Calu3 (cell line): ENCODE data around the gene COL5A1. TPM values are rescaled to one million over a fixed set of nuclear protein-coding genes. Genes with fewer than 3 reads are reported as not detected.

Experiments used
- BruUV-seq: library from RNA; stranded (reverse); fragments of 400-500 nt; replicated peaks from 2 replicates; lab custom pipeline; 2021; lab: Mats Ljungman, UMichigan
- CTCF ChIA-PET: fragments of 300-600 bp; sonication (Branson Sonifier 250); formaldehyde crosslinking; loops from one replicate; lab custom pipeline; 2022; ENCODE audit warnings: antibody characterized with exemption; lab: Charles Lee
- DNase-seq: peaks from one replicate; pipeline ENCODE4 v3.0.0; 2022
- H3K27ac Mint-ChIP-seq: one replicate; pipeline ENCODE4 v1.8.0; 2022; ENCODE audit warnings: mixed read lengths; ENCODE audit not compliant: unreplicated experiment
- H3K27me3 Mint-ChIP-seq: one replicate; pipeline ENCODE4 v1.8.0; 2022; ENCODE audit warnings: mixed read lengths; ENCODE audit not compliant: unreplicated experiment
- H3K36me3 Mint-ChIP-seq: one replicate; pipeline ENCODE4 v1.8.0; 2022; ENCODE audit warnings: mild to moderate bottlenecking, moderate library complexity, mixed read lengths; ENCODE audit not compliant: insufficient read depth, unreplicated experiment
- H3K4me1 Mint-ChIP-seq: one replicate; pipeline ENCODE4 v1.8.0; 2022; ENCODE audit warnings: mild to moderate bottlenecking, low read depth, mixed read lengths; ENCODE audit not compliant: unreplicated experiment
- H3K4me3 Mint-ChIP-seq: one replicate; pipeline ENCODE4 v1.8.0; 2022; ENCODE audit warnings: mild to moderate bottlenecking, low read depth, moderate library complexity, mixed read lengths; ENCODE audit not compliant: unreplicated experiment
- H3K9me3 Mint-ChIP-seq: one replicate; pipeline ENCODE4 v1.8.0; 2022; ENCODE audit warnings: low read depth, mixed read lengths; ENCODE audit not compliant: unreplicated experiment
- intact Hi-C: fragments of 100-400 bp; cut with micrococcal nuclease; formaldehyde crosslinking; loops from one replicate; pipeline ENCODE4 v1.10.0; 2022; ENCODE audit not compliant: unreplicated experiment
- total RNA-seq: library from RNA; stranded (reverse); gene quantifications from 2 replicates; pipeline ENCODE4 v1.2.3, GENCODE V29; 2022
- TF ChIP-seq, protein P1 (sequence below): fragments of 200-600 bp; IDR thresholded peaks from one replicate; pipeline ENCODE4 v1.8.0; 2022; ENCODE audit warnings: antibody characterized with exemption; ENCODE audit not compliant: unreplicated experiment

Gene COL5A1
- total RNA-seq, 1 experiment from 2014 or later: not detected

DNA sequence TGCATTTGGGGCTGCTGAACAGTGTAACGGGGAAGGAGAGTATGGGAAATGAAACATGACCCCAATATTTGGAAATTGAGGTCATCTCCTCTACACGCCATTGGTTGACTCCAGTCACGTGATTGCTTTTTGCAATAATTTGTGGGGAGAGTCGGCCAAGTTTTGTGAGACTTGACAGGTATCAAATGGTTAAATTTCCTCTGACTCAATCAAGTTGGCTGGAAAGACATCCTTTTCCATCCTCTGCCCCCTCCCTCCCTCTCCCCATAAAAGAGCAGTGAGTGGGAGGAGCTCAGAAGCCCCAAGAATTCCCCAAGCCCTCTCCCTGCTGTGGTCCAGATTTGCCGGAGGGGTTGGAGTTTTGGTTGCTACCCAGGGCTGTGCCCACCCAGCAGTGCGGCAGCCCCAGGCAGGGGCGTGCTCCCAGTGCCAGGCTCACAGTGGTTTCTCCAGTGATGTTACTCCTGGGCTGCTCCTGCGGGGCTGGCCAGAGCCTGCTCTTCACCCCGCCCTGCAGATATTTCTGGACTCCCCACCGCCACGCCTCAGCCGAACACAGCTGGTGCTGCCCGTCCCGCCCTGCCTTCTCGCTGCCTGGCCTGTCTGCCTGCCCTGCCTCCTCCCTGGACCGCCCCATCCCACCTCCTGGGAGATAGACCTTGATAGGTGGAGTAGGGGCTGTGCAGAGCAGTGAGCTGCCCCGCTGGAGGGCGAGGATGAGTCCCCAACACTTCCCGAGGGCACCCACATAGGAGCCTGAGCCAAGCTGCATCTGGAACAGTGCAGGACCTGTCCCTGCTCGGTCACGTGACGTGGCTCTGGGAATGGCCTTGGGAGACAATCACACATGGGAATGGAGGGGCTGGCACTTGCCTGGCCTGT is 3.4 kb downstream of the COL5A1 start:
- CTCF ChIA-PET: no interaction called here
- DNase-seq: no peak
- no peak overlapping the region for H3K27ac Mint-ChIP-seq
- intact Hi-C loops: no loop called here
- BruUV-seq: no TSS peak
- H3K4me1 Mint-ChIP-seq: no peaks in the 10 kb centered on the region
- peaks cover 31% of the 10 kb centered on the region for H3K27me3 Mint-ChIP-seq
- TF ChIP-seq, protein P1, sequence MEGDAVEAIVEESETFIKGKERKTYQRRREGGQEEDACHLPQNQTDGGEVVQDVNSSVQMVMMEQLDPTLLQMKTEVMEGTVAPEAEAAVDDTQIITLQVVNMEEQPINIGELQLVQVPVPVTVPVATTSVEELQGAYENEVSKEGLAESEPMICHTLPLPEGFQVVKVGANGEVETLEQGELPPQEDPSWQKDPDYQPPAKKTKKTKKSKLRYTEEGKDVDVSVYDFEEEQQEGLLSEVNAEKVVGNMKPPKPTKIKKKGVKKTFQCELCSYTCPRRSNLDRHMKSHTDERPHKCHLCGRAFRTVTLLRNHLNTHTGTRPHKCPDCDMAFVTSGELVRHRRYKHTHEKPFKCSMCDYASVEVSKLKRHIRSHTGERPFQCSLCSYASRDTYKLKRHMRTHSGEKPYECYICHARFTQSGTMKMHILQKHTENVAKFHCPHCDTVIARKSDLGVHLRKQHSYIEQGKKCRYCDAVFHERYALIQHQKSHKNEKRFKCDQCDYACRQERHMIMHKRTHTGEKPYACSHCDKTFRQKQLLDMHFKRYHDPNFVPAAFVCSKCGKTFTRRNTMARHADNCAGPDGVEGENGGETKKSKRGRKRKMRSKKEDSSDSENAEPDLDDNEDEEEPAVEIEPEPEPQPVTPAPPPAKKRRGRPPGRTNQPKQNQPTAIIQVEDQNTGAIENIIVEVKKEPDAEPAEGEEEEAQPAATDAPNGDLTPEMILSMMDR: no peak
- no peaks in the 10 kb centered on the region for H3K9me3 Mint-ChIP-seq
- no peaks in the 10 kb centered on the region for H3K36me3 Mint-ChIP-seq
- no peak overlapping the region for H3K4me3 Mint-ChIP-seq

DNA sequence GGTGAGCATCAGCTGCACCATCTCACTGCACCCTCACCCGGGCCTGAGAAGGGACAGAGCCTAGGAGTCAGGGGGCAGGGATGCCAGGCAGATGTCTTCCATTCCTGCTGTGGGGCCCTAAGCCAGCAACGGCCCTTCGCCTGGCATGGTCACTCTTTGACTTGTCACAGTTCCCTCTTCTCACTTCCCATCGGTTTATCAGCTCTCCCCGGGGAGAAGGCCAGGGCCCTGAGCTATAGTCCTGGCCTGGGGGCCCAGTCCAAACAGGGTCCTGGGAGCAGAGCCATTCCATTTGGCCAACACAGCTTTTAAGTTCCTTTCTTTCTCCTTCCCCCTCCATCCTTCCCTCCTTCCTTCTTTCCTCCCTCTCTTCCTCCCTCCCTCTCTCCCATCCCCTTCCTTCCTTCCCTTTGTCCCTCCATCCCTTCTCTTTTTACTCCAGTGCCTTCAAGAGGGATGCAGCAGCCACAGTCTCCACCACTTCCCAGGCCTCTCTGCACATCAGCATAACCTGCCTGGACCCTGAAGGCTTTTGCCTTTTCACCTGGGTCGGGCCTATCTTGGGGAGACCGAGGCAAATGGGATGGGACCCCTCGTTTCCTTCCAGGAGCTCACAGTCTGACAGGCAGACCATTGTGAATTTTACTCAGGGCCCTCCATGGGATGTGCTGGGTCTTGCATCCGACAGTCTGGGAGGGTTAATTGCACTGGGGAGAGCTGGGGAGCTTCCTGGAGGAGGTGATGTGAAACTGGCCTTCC is 4.2 kb downstream of the COL5A1 start:
- no peaks in the 10 kb centered on the region for H3K36me3 Mint-ChIP-seq
- TF ChIP-seq, protein P1: no peak
- H3K4me3 Mint-ChIP-seq: no peak overlapping the region
- CTCF ChIA-PET: interaction anchor here (0.5 kb wide), 1 partner anchor 621 kb away, joined by 7 read pairs; no protein-coding TSS in a partner anchor
- H3K27ac Mint-ChIP-seq: no peak overlapping the region
- no TSS peak for BruUV-seq
- peaks cover 31% of the 10 kb centered on the region for H3K27me3 Mint-ChIP-seq
- no peak for DNase-seq
- H3K9me3 Mint-ChIP-seq: no peaks in the 10 kb centered on the region
- H3K4me1 Mint-ChIP-seq: no peaks in the 10 kb centered on the region
- intact Hi-C loops: no loop called here

DNA sequence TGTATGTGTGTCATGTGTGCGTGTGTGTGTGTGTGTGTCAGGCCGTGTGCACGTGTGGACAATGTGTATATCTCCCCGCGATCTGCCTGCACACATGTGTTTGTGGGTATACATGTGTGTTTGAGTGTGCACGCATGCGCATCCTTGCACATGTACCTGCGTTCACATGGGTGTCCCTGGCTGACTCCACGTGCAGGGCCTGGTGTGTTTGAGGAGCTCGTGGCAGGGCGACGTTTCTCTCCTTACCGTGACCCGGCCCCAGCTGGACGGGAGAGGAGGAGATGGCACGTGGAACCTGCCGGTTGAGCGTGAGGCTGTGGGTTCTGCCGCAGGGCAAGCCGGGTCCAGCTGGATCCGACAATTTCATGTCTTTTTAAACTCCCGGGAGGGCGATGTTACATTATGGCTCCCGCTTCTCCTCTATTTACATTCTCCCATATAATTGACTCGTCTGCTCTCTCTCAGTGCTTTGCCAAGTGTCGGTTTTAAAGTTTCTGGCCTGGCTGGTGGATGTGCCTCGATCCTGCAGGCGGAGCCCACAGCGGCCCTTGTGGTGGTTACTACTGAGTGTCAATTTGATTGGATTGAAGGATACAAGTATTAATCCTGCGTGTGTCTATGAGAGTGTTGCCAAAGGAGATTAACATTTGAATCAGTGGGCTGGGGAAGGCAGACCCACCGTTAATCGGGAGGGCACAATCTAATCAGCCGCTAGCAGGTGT is 5.9 kb downstream of the COL5A1 start:
- no TSS peak for BruUV-seq
- CTCF ChIA-PET: no interaction called here
- H3K9me3 Mint-ChIP-seq: no peaks in the 10 kb centered on the region
- no peaks in the 10 kb centered on the region for H3K36me3 Mint-ChIP-seq
- H3K27ac Mint-ChIP-seq: no peak overlapping the region
- intact Hi-C loops: no loop called here
- H3K4me1 Mint-ChIP-seq: no peaks in the 10 kb centered on the region
- H3K4me3 Mint-ChIP-seq: no peak overlapping the region
- DNase-seq: no peak
- TF ChIP-seq, protein P1: no peak
- peaks cover 31% of the 10 kb centered on the region for H3K27me3 Mint-ChIP-seq

DNA sequence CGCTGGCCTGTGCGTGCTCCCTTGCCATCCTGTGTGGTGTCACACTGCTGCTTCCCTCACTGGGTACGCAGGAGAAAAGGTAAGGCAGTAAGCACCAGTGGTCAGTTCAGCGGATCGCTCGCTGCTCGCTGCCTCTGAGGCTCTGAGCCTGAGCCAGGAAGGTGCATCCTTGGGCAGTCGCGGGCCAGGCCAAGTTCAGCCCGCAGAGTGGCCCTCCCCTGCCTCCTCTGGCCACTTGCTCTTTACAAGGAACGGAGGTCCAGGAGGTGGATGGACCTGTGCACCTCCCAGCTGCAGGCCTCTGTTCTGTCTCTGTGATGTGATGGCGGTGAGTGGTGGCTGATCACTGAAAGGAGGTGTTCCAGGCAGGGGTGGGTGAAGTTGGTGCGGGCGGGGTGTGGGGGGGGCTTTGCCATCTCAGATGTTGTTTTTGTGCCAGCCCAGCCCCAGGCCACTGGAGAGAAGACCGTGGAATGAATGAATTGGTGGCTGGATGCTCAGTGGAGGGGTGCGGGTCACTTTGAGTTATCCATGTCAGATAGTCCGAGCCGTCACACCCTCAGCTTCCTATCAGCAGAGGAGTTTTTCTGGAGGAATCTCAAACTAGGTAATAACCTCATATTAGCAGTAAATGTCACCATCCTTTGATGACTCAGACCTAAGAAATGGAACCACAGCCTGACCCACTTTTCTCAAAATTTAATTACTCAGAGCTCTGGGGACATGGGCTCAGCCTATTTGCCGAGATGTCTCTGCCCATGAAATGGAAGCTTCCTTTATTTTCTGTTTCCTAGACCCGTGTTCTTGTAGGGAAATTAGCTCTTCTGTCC is 7.3 kb downstream of the COL5A1 start:
- CTCF ChIA-PET: no interaction called here
- intact Hi-C loops: no loop called here

More for the DNA sequence above, 7.3 kb downstream of the COL5A1 start:
- no peak overlapping the region for H3K27ac Mint-ChIP-seq
- H3K27me3 Mint-ChIP-seq: peaks cover 31% of the 10 kb centered on the region
- H3K4me1 Mint-ChIP-seq: no peaks in the 10 kb centered on the region
- DNase-seq: no peak
- H3K9me3 Mint-ChIP-seq: no peaks in the 10 kb centered on the region
- TF ChIP-seq, protein P1: no peak
- no TSS peak for BruUV-seq
- H3K4me3 Mint-ChIP-seq: no peak overlapping the region
- H3K36me3 Mint-ChIP-seq: no peaks in the 10 kb centered on the region
